ENCODE data around the gene LSS. TPM values are rescaled to one million over a fixed set of nuclear protein-coding genes. Genes with fewer than 3 reads are reported as not detected.

The LSS gene
- total and polyA plus RNA-seq, 2 of the 4 experiments (the other 2 are of a cell fraction): 43.4 to 58.1 TPM

- dilution Hi-C loops (cut with HindIII; ENCODE audit: low sequenced_read_pairs, unreplicated experiment): no loop called here
- Histone ChIP-seq H3K23ac (ENCODE audit: low read depth, low read length) (no peak overlapping the region), H3K4me3 (ENCODE audit: insufficient read depth, low read depth, low read length) (no peak overlapping the region), H2BK15ac (ENCODE audit: low read depth, low read length) (no peak overlapping the region), H2AFZ (replicated peaks; ENCODE audit: low read length, poor library complexity) (no peak overlapping the region), H3K9me1 (ENCODE audit: insufficient read depth, low read length) (no peaks in the 10 kb centered on the region), H3K4me1 (ENCODE audit: control insufficient read depth, insufficient read depth, low read length) (no peaks in the 10 kb centered on the region), H3K4ac (ENCODE audit: low read depth, low read length) (no peak overlapping the region), H4K8ac (ENCODE audit: low read depth in 2 of 2, low read length in 2 of 2) (no peak overlapping the region), H4K20me1 (ENCODE audit: insufficient read depth, low read length) (peaks cover 15% of the 10 kb centered on the region), H3K9ac (ENCODE audit: low read depth, low read length) (no peak overlapping the region), H3K18ac (ENCODE audit: low read depth, low read length) (no peak overlapping the region), H3K36me3 (ENCODE audit: control insufficient read depth, insufficient read depth, low read length) (peaks cover 32% of the 10 kb centered on the region), H3K14ac (replicated peaks; ENCODE audit: low read depth, low read length) (no peak overlapping the region), H2AK9ac (replicated peaks; ENCODE audit: low read depth, low read length, poor library complexity) (no peak overlapping the region), H3K27me3 (ENCODE audit: control insufficient read depth, insufficient read depth, low read length) (no peaks in the 10 kb centered on the region), H3K9me3 (ENCODE audit: control insufficient read depth, insufficient read depth, low read length) (no peaks in the 10 kb centered on the region), H2BK5ac (ENCODE audit: low read depth, low read length, poor library complexity, severe bottlenecking) (no peak overlapping the region), H4K91ac (ENCODE audit: insufficient read depth, low read depth, low read length) (no peak overlapping the region), H3K79me1 (ENCODE audit: low read depth in 1 of 2, low read length in 2 of 2) (peaks cover 8 to 45% of the 10 kb centered on the region in 2 experiments; a peak in 3 of 4 replicates), H2AK5ac (ENCODE audit: low read depth, low read length) (no peak overlapping the region), H4K5ac (ENCODE audit: low read depth, low read length) (no peak overlapping the region), H2BK20ac (ENCODE audit: low read depth, low read length) (no peak overlapping the region), H2BK120ac (ENCODE audit: low read depth, low read length) (no peak overlapping the region), H3K27ac (ENCODE audit: insufficient read depth, low read length) (no peak overlapping the region), H3K56ac (ENCODE audit: extremely low read depth, insufficient read depth, low read length) (no peak overlapping the region), H3K4me2 (ENCODE audit: low read depth, low read length) (no peak overlapping the region)
- ChIA-PET CTCF (no interaction called here), POLR2A (ENCODE audit: unreplicated experiment) (no interaction called here)
- ATAC-seq (ENCODE audit: low read depth) (no peak), DNase-seq (no peak)
- 96% methylated on average over 9 of the region's 13 CpGs; no CpG with 5 or more reads in 1 of the 2 experiments for WGBS, 2 experiments (ENCODE audit: extremely low coverage in 2 of 2, insufficient read length in 1 of 2)
- intact Hi-C loops (cut with micrococcal nuclease): no loop called here
- in situ Hi-C loops (cut with MboI; ENCODE audit: low sequenced_read_pairs): no loop called here
- no TSS peak for BruUV-seq (replicated peaks)
- TF ChIP-seq CHD1 (IDR thresholded peaks at IDR 0.05; ENCODE audit: low read depth, low read length) (no peak), BHLHE40 (IDR thresholded peaks at IDR 0.05; ENCODE audit: low read depth, low read length) (no peak), USF2 (IDR thresholded peaks at IDR 0.05; ENCODE audit: low read depth, low read length) (no peak), MAFK (IDR thresholded peaks at IDR 0.05; ENCODE audit: low read depth, low read length) (no peak), MXI1 (IDR thresholded peaks at IDR 0.05; ENCODE audit: borderline replicate concordance, low read depth, low read length) (no peak), SMC3 (IDR thresholded peaks at IDR 0.05; ENCODE audit: low read depth, low read length) (no peak), CTCF (conservative IDR thresholded peaks at IDR 0.05; ENCODE audit: low read depth, low read length) (no peak), FOS (IDR thresholded peaks at IDR 0.05; ENCODE audit: low read depth, low read length) (no peak), MAZ (IDR thresholded peaks at IDR 0.05; ENCODE audit: borderline replicate concordance, low read depth, low read length) (no peak), RFX5 (IDR thresholded peaks at IDR 0.05; ENCODE audit: low read depth, low read length) (no peak), ELK1 (IDR thresholded peaks at IDR 0.05; ENCODE audit: borderline replicate concordance, low read depth, low read length) (no peak), RCOR1 (IDR thresholded peaks at IDR 0.05; ENCODE audit: insufficient replicate concordance, low read length) (no peak), CEBPB (IDR thresholded peaks at IDR 0.05; ENCODE audit: low read depth, low read length) (no peak), POLR2A (IDR thresholded peaks at IDR 0.05; ENCODE audit: low read depth, low read length) (no peak), RAD21 (IDR thresholded peaks at IDR 0.05; ENCODE audit: low read length) (no peak), NFE2L2 (IDR thresholded peaks at IDR 0.05; ENCODE audit: low read depth, low read length) (no peak)
Measured at GRCh38 chr21:46220275-46220810, 8.2 kb downstream of the LSS start.
